ENCODE measurements around the gene NOTUM. TPM values are rescaled to one million over a fixed set of nuclear protein-coding genes. Genes with fewer than 3 reads are reported as not detected.

Gene NOTUM
- total RNA-seq, 1 donor from 2014 or later: 1.7 TPM

- no peak overlapping the region for H3K27ac Mint-ChIP-seq (ENCODE audit: unreplicated experiment)
- no peak for FAIRE-seq
These were observed 1.8 kb upstream of the NOTUM start for GRCh38 chr17:81962499-81963441.

GRCh38 chr17:81961521-81962498 lies 823 bp upstream of the NOTUM start:
- H3K27ac ChIP-seq (ENCODE audit: low read depth, low read length): no peak overlapping the region
- H2AFZ ChIP-seq (ENCODE audit: low read depth, low read length): no peak overlapping the region
- H3K27me3 Mint-ChIP-seq (ENCODE audit: low read depth, unreplicated experiment): peaks cover 31% of the 10 kb centered on the region
- peaks cover 2% of the 10 kb centered on the region for H3K9me3 Mint-ChIP-seq (ENCODE audit: unreplicated experiment)
- H3K4me3 Mint-ChIP-seq (ENCODE audit: unreplicated experiment): peak overlapping the region; percentile 60
- no peaks in the 10 kb centered on the region for H3K79me2 ChIP-seq (ENCODE audit: insufficient read depth, low read length)
- no peak for DNase-seq (ENCODE audit: low read depth)
- H3K9me3 ChIP-seq (ENCODE audit: insufficient read depth, low read depth, low read length): no peaks in the 10 kb centered on the region
- H3K36me3 Mint-ChIP-seq (ENCODE audit: low read depth, unreplicated experiment): no peaks in the 10 kb centered on the region
- H3K27me3 ChIP-seq (ENCODE audit: insufficient read depth, low read length): peaks cover 46% of the 10 kb centered on the region
- no peaks in the 10 kb centered on the region for H3K4me1 ChIP-seq (ENCODE audit: insufficient read depth, low read length)
- H3K4me2 ChIP-seq (ENCODE audit: low read length): no peak overlapping the region
- TF ChIP-seq EZH2 (IDR thresholded peaks at IDR 0.05; ENCODE audit: insufficient read depth, low read length) (peak; percentile 96), CTCF (IDR thresholded peaks at IDR 0.05; ENCODE audit: insufficient read depth, low read depth, low read length) (no peak)
- no peaks in the 10 kb centered on the region for H3K36me3 ChIP-seq (ENCODE audit: insufficient read depth, low read length)
- no peak overlapping the region for H3K9ac ChIP-seq (ENCODE audit: low read length)
- H3K4me3 ChIP-seq (ENCODE audit: insufficient read depth, low read depth, low read length): no peak overlapping the region
- H3K4me1 Mint-ChIP-seq (ENCODE audit: low read depth, unreplicated experiment): no peaks in the 10 kb centered on the region
- peak overlapping the region; percentile 75 for H3K27ac Mint-ChIP-seq (ENCODE audit: unreplicated experiment)
- no peak for FAIRE-seq
- H4K20me1 ChIP-seq (ENCODE audit: insufficient read depth, low read length): peaks cover 7% of the 10 kb centered on the region

More at GRCh38 chr17:81962499-81963441, 1.8 kb upstream of the NOTUM start:
- H3K9me3 ChIP-seq (ENCODE audit: insufficient read depth, low read depth, low read length): no peaks in the 10 kb centered on the region
- H3K27ac ChIP-seq (ENCODE audit: low read depth, low read length): no peak overlapping the region
- no peak overlapping the region for H3K4me3 ChIP-seq (ENCODE audit: insufficient read depth, low read depth, low read length)
- H2AFZ ChIP-seq (ENCODE audit: low read depth, low read length): no peak overlapping the region
- Mint-ChIP-seq H3K4me1 (ENCODE audit: low read depth, unreplicated experiment) (no peaks in the 10 kb centered on the region), H3K27me3 (ENCODE audit: low read depth, unreplicated experiment) (peaks cover 25% of the 10 kb centered on the region), H3K36me3 (ENCODE audit: low read depth, unreplicated experiment) (no peaks in the 10 kb centered on the region), H3K4me3 (ENCODE audit: unreplicated experiment) (peak overlapping the region; percentile 60), H3K9me3 (ENCODE audit: unreplicated experiment) (no peaks in the 10 kb centered on the region)
- H3K79me2 ChIP-seq (ENCODE audit: insufficient read depth, low read length): no peaks in the 10 kb centered on the region
- H3K27me3 ChIP-seq (ENCODE audit: insufficient read depth, low read length): peaks cover 46% of the 10 kb centered on the region
- TF ChIP-seq CTCF (IDR thresholded peaks at IDR 0.05; ENCODE audit: insufficient read depth, low read depth, low read length): no peak
- TF ChIP-seq EZH2 (IDR thresholded peaks at IDR 0.05; ENCODE audit: insufficient read depth, low read length): no peak
- no peak overlapping the region for H3K9ac ChIP-seq (ENCODE audit: low read length)
- peaks cover 3% of the 10 kb centered on the region for H3K4me1 ChIP-seq (ENCODE audit: insufficient read depth, low read length)
- no peak for DNase-seq (ENCODE audit: low read depth)
- peaks cover 7% of the 10 kb centered on the region for H4K20me1 ChIP-seq (ENCODE audit: insufficient read depth, low read length)
- H3K4me2 ChIP-seq (ENCODE audit: low read length): no peak overlapping the region
- H3K36me3 ChIP-seq (ENCODE audit: insufficient read depth, low read length): no peaks in the 10 kb centered on the region
